IMR-90 (cell line): ENCODE measurements around the gene JPH4. TPM values are rescaled to one million over a fixed set of nuclear protein-coding genes. Genes with fewer than 3 reads are reported as not detected.

Source experiments
- ATAC-seq: fragments of 200-7000 bp; cut with Tn5 transposase; 2 replicates; pipeline ENCODE4 v1.9.1; 2020; ENCODE audit warnings: low read depth, mild to moderate bottlenecking, moderate library complexity
- BruUV-seq: library from RNA; stranded (reverse); fragments of 400-500 nt; replicated peaks from 2 replicates; lab custom pipeline; 2021; lab: Mats Ljungman, UMichigan
- CTCF ChIA-PET: fragments of 300-600 bp; formaldehyde crosslinking; extraction: SDS; loops from one replicate; lab custom pipeline; 2021; ENCODE audit warnings: antibody characterized with exemption; lab: Yijun Ruan, JAX
- POLR2A ChIA-PET: fragments of 300-600 bp; sonication (Branson Sonifier 250); formaldehyde crosslinking; loops from one replicate; lab custom pipeline; 2022; ENCODE audit warnings: antibody characterized with exemption; ENCODE audit not compliant: unreplicated experiment; lab: Charles Lee
- DNase-seq: peaks from one replicate; pipeline ENCODE4 v3.0.0; 2013
- H2AFZ ChIP-seq: replicated peaks from 2 replicates; pipeline ENCODE3; 2013; ENCODE audit warnings: low read length, mild to moderate bottlenecking; ENCODE audit not compliant: poor library complexity
- H2AK5ac ChIP-seq: 2 replicates; pipeline ENCODE4 v1.6.1; 2013; ENCODE audit warnings: low read depth, low read length, inconsistent platforms
- H2AK9ac ChIP-seq: replicated peaks from 2 replicates; pipeline ENCODE3; 2013; ENCODE audit warnings: mild to moderate bottlenecking, low read depth, low read length, moderate library complexity; ENCODE audit not compliant: poor library complexity
- H2BK120ac ChIP-seq: 2 replicates; pipeline ENCODE4 v1.6.1; 2013; ENCODE audit warnings: low read depth, low read length, inconsistent platforms
- H2BK15ac ChIP-seq: 3 replicates; pipeline ENCODE4 v1.6.1; 2013; ENCODE audit warnings: low read depth, low read length, inconsistent platforms
- H2BK20ac ChIP-seq: 2 replicates; pipeline ENCODE4 v1.6.1; 2013; ENCODE audit warnings: low read depth, mild to moderate bottlenecking, inconsistent platforms, low read length, moderate library complexity
- H2BK5ac ChIP-seq: 2 replicates; pipeline ENCODE4 v1.6.1; 2013; ENCODE audit warnings: mild to moderate bottlenecking, low read depth, low read length, inconsistent platforms; ENCODE audit not compliant: poor library complexity, severe bottlenecking
- H3K14ac ChIP-seq: replicated peaks from 2 replicates; pipeline ENCODE4 v1.6.1; 2013; ENCODE audit warnings: low read depth, low read length, inconsistent platforms
- H3K18ac ChIP-seq: 2 replicates; pipeline ENCODE4 v1.6.1; 2013; ENCODE audit warnings: low read depth, low read length, control low read depth
- H3K23ac ChIP-seq: 2 replicates; pipeline ENCODE4 v1.6.1; 2013; ENCODE audit warnings: low read depth, low read length, inconsistent platforms
- H3K27ac ChIP-seq: 2 replicates; pipeline ENCODE4 v1.5.1; 2013; ENCODE audit warnings: mild to moderate bottlenecking, control low read depth, low read length; ENCODE audit not compliant: insufficient read depth
- H3K27me3 ChIP-seq: 2 replicates; pipeline ENCODE4 v1.6.1; 2013; ENCODE audit warnings: low read length; ENCODE audit not compliant: control insufficient read depth, insufficient read depth
- H3K36me3 ChIP-seq: 2 replicates; pipeline ENCODE4 v1.6.1; 2013; ENCODE audit warnings: low read length, mixed read lengths; ENCODE audit not compliant: control insufficient read depth, insufficient read depth
- H3K4ac ChIP-seq: 2 replicates; pipeline ENCODE4 v1.6.1; 2013; ENCODE audit warnings: low read depth, low read length, inconsistent platforms
- H3K4me1 ChIP-seq: 2 replicates; pipeline ENCODE4 v1.6.1; 2013; ENCODE audit warnings: low read length, mixed read lengths; ENCODE audit not compliant: control insufficient read depth, insufficient read depth
- H3K4me2 ChIP-seq: 2 replicates; pipeline ENCODE4 v1.6.1; 2013; ENCODE audit warnings: low read depth, mild to moderate bottlenecking, control low read depth, low read length, moderate library complexity
- H3K4me3 ChIP-seq: 2 replicates; pipeline ENCODE4 v1.5.1; 2013; ENCODE audit warnings: low read depth, mild to moderate bottlenecking, control low read depth, low read length, moderate library complexity; ENCODE audit not compliant: insufficient read depth
- H3K56ac ChIP-seq: 2 replicates; pipeline ENCODE4 v1.6.1; 2013; ENCODE audit warnings: low read length, inconsistent platforms; ENCODE audit not compliant: insufficient read depth; ENCODE audit errors: extremely low read depth
- H3K79me1 ChIP-seq, 2 experiments: 2 replicates each; pipeline ENCODE4 v1.6.1; 2013; ENCODE audit warnings: low read length in 2 of 2, inconsistent platforms in 1 of 2, low read depth in 1 of 2
- H3K9ac ChIP-seq: 2 replicates; pipeline ENCODE4 v1.6.1; 2013; ENCODE audit warnings: low read depth, low read length, control low read depth
- H3K9me1 ChIP-seq: 2 replicates; pipeline ENCODE4 v1.6.1; 2013; ENCODE audit warnings: low read length, inconsistent platforms; ENCODE audit not compliant: insufficient read depth
- H3K9me3 ChIP-seq: 2 replicates; pipeline ENCODE4 v1.6.1; 2013; ENCODE audit warnings: low read length; ENCODE audit not compliant: control insufficient read depth, insufficient read depth
- H4K20me1 ChIP-seq: 2 replicates; pipeline ENCODE4 v1.6.1; 2013; ENCODE audit warnings: low read length, inconsistent platforms; ENCODE audit not compliant: insufficient read depth
- H4K5ac ChIP-seq: 2 replicates; pipeline ENCODE4 v1.6.1; 2013; ENCODE audit warnings: mild to moderate bottlenecking, low read depth, low read length, control low read depth
- H4K8ac ChIP-seq, 2 experiments: 2 replicates each; pipeline ENCODE4 v1.6.1; 2013; ENCODE audit warnings: low read depth in 2 of 2, low read length in 2 of 2, control low read depth in 1 of 2, inconsistent platforms in 1 of 2
- H4K91ac ChIP-seq: 2 replicates; pipeline ENCODE4 v1.6.1; 2013; ENCODE audit warnings: low read depth, low read length, inconsistent platforms; ENCODE audit not compliant: insufficient read depth
- BHLHE40 ChIP-seq: fragments of 150-350 bp; IDR thresholded peaks from 2 replicates; pipeline ENCODE4 v1.6.1; 2016; ENCODE audit warnings: mild to moderate bottlenecking, low read depth, low read length
- CEBPB ChIP-seq: IDR thresholded peaks from 2 replicates; pipeline ENCODE4 v1.6.1; 2012; ENCODE audit warnings: low read depth, low read length, improper control_type of control experiment
- FOS ChIP-seq: fragments of 150-350 bp; IDR thresholded peaks from 2 replicates; pipeline ENCODE4 v1.6.1; 2016; ENCODE audit warnings: low read depth, low read length
- MXI1 ChIP-seq: IDR thresholded peaks from 2 replicates; pipeline ENCODE4 v1.6.1; 2012; ENCODE audit warnings: low read depth, mild to moderate bottlenecking, low read length, moderate library complexity, borderline replicate concordance
- RFX5 ChIP-seq: IDR thresholded peaks from 2 replicates; pipeline ENCODE4 v1.8.0; 2012; ENCODE audit warnings: low read depth, mild to moderate bottlenecking, low read length, moderate library complexity
- WGBS, 2 experiments: methylation state at CpG; one replicate each; pipeline versions ENCODE4 v1.1.5 to v1.1.7; 2013; ENCODE audit warnings: missing lambda C conversion rate in 2 of 2; ENCODE audit not compliant: insufficient read length in 1 of 2; ENCODE audit errors: extremely low coverage in 2 of 2; 5-methylcytosine and 5-hydroxymethylcytosine counted together
- dilution Hi-C: fragments of 300-500 bp; cut with HindIII; formaldehyde crosslinking; loops from one replicate; pipeline ENCODE4 v1.14.3; 2018; ENCODE audit warnings: low sequenced_read_pairs; ENCODE audit not compliant: unreplicated experiment
- in situ Hi-C: fragments of 300-500 bp; cut with MboI; formaldehyde crosslinking; loops from 3 replicates; pipeline ENCODE4 v1.14.3; 2019; ENCODE audit warnings: low sequenced_read_pairs, inconsistent platforms, mixed read lengths
- intact Hi-C: fragments of 100-400 bp; cut with micrococcal nuclease; formaldehyde crosslinking; loops from 2 replicates; pipeline ENCODE4 v1.10.0; 2022
- polyA plus RNA-seq, 3 experiments: library from polyadenylated mRNA; depleted of rRNA; stranded (reverse); fragments of >200 nt; gene quantifications; 2 replicates each; pipeline ENCODE4 v1.2.3, GENCODE V29; 2012; ENCODE audit warnings: low replicate concordance in 1 of 3
- total RNA-seq: library from RNA; depleted of rRNA; stranded (reverse); fragments of >200 nt; gene quantifications from 2 replicates; pipeline ENCODE4 v1.2.3, GENCODE V29; 2012

Gene JPH4
- total and polyA plus RNA-seq, 2 of the 4 experiments (the other 2 are of a cell fraction): not detected

DNA sequence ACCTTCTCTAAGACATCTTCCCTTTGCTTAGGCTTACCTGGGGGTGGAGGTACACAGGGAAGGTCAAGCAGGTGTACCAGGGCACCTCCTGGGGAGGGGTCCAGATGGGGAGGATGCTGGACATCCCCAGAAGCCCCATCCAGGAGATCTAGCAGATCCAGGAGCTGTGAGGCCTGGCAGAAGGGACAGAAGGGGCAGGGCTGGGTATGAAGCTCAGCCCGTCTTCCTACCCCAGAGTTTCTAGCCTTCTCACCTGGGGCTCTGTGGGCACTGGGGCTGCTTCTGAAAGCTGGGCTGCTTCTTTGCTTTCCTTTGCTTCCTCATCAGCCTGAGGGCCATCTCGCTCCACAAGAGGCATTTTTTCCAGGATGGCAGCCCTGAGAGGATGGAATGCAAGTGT lies 17.3 kb downstream of the JPH4 start:
- no peaks in the 10 kb centered on the region for H3K9me3 ChIP-seq

More for the DNA sequence above, 17.3 kb downstream of the JPH4 start:
- no peak overlapping the region for H3K27ac ChIP-seq
- no peak overlapping the region for H3K23ac ChIP-seq
- CTCF ChIA-PET: interaction anchor here (0.6 to 4.2 kb wide), 2 partner anchors 83 to 181 kb away, joined by 3 to 30 read pairs; no protein-coding TSS in a partner anchor
- H3K4me2 ChIP-seq: no peak overlapping the region
- peaks cover 7% of the 10 kb centered on the region for H3K4me1 ChIP-seq
- no peak overlapping the region for H2AFZ ChIP-seq
- peaks cover 8% of the 10 kb centered on the region for H3K9me1 ChIP-seq
- H2BK120ac ChIP-seq: no peak overlapping the region
- H3K56ac ChIP-seq: no peak overlapping the region
- peaks cover 14 to 16% of the 10 kb centered on the region in 2 experiments for H3K79me1 ChIP-seq
- no peak overlapping the region for H3K14ac ChIP-seq
- no CpG with 5 or more reads among the region's 2 CpGs for WGBS, 2 experiments
- in situ Hi-C loops: no loop called here
- dilution Hi-C loops: no loop called here
- H4K91ac ChIP-seq: no peak overlapping the region
- H2AK9ac ChIP-seq: no peak overlapping the region
- no peak overlapping the region for H3K4ac ChIP-seq
- POLR2A ChIA-PET: no interaction called here
- H4K5ac ChIP-seq: no peak overlapping the region
- intact Hi-C loops: no loop called here
- no peak overlapping the region for H3K18ac ChIP-seq
- TF ChIP-seq MXI1 (no peak), RFX5 (no peak), FOS (no peak), CEBPB (no peak), BHLHE40 (no peak)
- H3K9ac ChIP-seq: no peak overlapping the region
- no peak for DNase-seq
- no TSS peak for BruUV-seq
- no peak overlapping the region for H2BK20ac ChIP-seq
- no peak for ATAC-seq
- no peak overlapping the region for H2BK5ac ChIP-seq
- H2AK5ac ChIP-seq: no peak overlapping the region
- H3K27me3 ChIP-seq: no peaks in the 10 kb centered on the region
- no peak overlapping the region for H2BK15ac ChIP-seq
- H3K4me3 ChIP-seq: no peak overlapping the region
- H4K8ac ChIP-seq: no peak overlapping the region
- H4K20me1 ChIP-seq: no peaks in the 10 kb centered on the region
- peaks cover 7% of the 10 kb centered on the region for H3K36me3 ChIP-seq
